Measurements from ENCODE around the gene PRKCE. TPM values are rescaled to one million over a fixed set of nuclear protein-coding genes. Genes with fewer than 3 reads are reported as not detected.

Gene PRKCE
- total RNA-seq, 1 experiment from 2014 or later, result 2.4 TPM

- no peak for DNase-seq (ENCODE audit: low spot score)
- CTCF ChIA-PET, result no interaction called here
- Histone ChIP-seq H3K27ac (ENCODE audit: low read depth, low read length, poor library complexity, severe bottlenecking) (no peak overlapping the region), H3K4me3 (ENCODE audit: low read depth, low read length, poor library complexity, severe bottlenecking) (no peak overlapping the region), H3K4me1 (ENCODE audit: insufficient read depth, low read length, poor library complexity, severe bottlenecking) (no peaks in the 10 kb centered on the region), H3K9me3 (ENCODE audit: low read depth, low read length, poor library complexity, severe bottlenecking) (no peaks in the 10 kb centered on the region), H3K27me3 (replicated peaks; ENCODE audit: insufficient read depth, low read depth, low read length, poor library complexity) (no peaks in the 10 kb centered on the region), H3K36me3 (ENCODE audit: insufficient read depth, low read length, poor library complexity, severe bottlenecking) (no peaks in the 10 kb centered on the region)
- BruUV-seq (replicated peaks), result no TSS peak
- TF ChIP-seq CTCF (conservative IDR thresholded peaks at IDR 0.05; ENCODE audit: low read depth, low read length) (no peak), EZH2 (IDR thresholded peaks at IDR 0.05; ENCODE audit: borderline replicate concordance, low read depth, low read length, poor library complexity, severe bottlenecking) (no peak)
- POLR2A ChIA-PET (ENCODE audit: low non-redundant PET), result no interaction called here
- intact Hi-C loops (cut with micrococcal nuclease; ENCODE audit: unreplicated experiment), result no loop called here
Measured at GRCh38 chr2:46153996-46154753, 502.7 kb downstream of the PRKCE start.

- intact Hi-C loops (cut with micrococcal nuclease; ENCODE audit: unreplicated experiment), result no loop called here
- no peaks in the 10 kb centered on the region for H3K36me3 ChIP-seq (ENCODE audit: insufficient read depth, low read length, poor library complexity, severe bottlenecking)
- no peak for TF ChIP-seq EZH2 (IDR thresholded peaks at IDR 0.05; ENCODE audit: borderline replicate concordance, low read depth, low read length, poor library complexity, severe bottlenecking)
- TF ChIP-seq CTCF (conservative IDR thresholded peaks at IDR 0.05; ENCODE audit: low read depth, low read length), result no peak
- H3K9me3 ChIP-seq (ENCODE audit: low read depth, low read length, poor library complexity, severe bottlenecking), result no peaks in the 10 kb centered on the region
- H3K4me3 ChIP-seq (ENCODE audit: low read depth, low read length, poor library complexity, severe bottlenecking), result no peak overlapping the region
- ChIA-PET CTCF (no interaction called here), POLR2A (ENCODE audit: low non-redundant PET) (no interaction called here)
- no peaks in the 10 kb centered on the region for H3K4me1 ChIP-seq (ENCODE audit: insufficient read depth, low read length, poor library complexity, severe bottlenecking)
- BruUV-seq (replicated peaks), result no TSS peak
- no peak for DNase-seq (ENCODE audit: low spot score)
- no peak overlapping the region for H3K27ac ChIP-seq (ENCODE audit: low read depth, low read length, poor library complexity, severe bottlenecking)
- no peaks in the 10 kb centered on the region for H3K27me3 ChIP-seq (replicated peaks; ENCODE audit: insufficient read depth, low read depth, low read length, poor library complexity)
Measured at GRCh38 chr2:46157072-46157965, 505.8 kb downstream of the PRKCE start.

GRCh38 chr2:46157966-46158310 is 506.5 kb downstream of the PRKCE start:
- no peaks in the 10 kb centered on the region for H3K9me3 ChIP-seq (ENCODE audit: low read depth, low read length, poor library complexity, severe bottlenecking)
- intact Hi-C loops (cut with micrococcal nuclease; ENCODE audit: unreplicated experiment), result no loop called here
- no peaks in the 10 kb centered on the region for H3K36me3 ChIP-seq (ENCODE audit: insufficient read depth, low read length, poor library complexity, severe bottlenecking)
- H3K4me3 ChIP-seq (ENCODE audit: low read depth, low read length, poor library complexity, severe bottlenecking), result no peak overlapping the region
- no peak overlapping the region for H3K27ac ChIP-seq (ENCODE audit: low read depth, low read length, poor library complexity, severe bottlenecking)
- no peak for DNase-seq (ENCODE audit: low spot score)
- TF ChIP-seq CTCF (conservative IDR thresholded peaks at IDR 0.05; ENCODE audit: low read depth, low read length) (no peak), EZH2 (IDR thresholded peaks at IDR 0.05; ENCODE audit: borderline replicate concordance, low read depth, low read length, poor library complexity, severe bottlenecking) (no peak)
- H3K27me3 ChIP-seq (replicated peaks; ENCODE audit: insufficient read depth, low read depth, low read length, poor library complexity), result no peaks in the 10 kb centered on the region
- BruUV-seq (replicated peaks), result no TSS peak
- no peaks in the 10 kb centered on the region for H3K4me1 ChIP-seq (ENCODE audit: insufficient read depth, low read length, poor library complexity, severe bottlenecking)
- POLR2A ChIA-PET (ENCODE audit: low non-redundant PET), result no interaction called here
- CTCF ChIA-PET, result no interaction called here
